Activated CD8-positive, alpha-beta memory T cell treated with anti-CD3 and anti-CD28 coated beads, Interleukin-2, amount 50 U/mL, for 1 hour (primary cell): Measurements from ENCODE around the gene SIRPA.

Source experiments
- DNase-seq: peaks from one replicate; pipeline ENCODE4 v3.0.0-alpha.2; 2020; ENCODE audit errors: extremely low read depth

Gene SIRPA

GRCh38 chr20:1894951-1895673, at the start of gene SIRPA:
Gene SIRPA, plus strand, starts transcription at chr20:1895407. Its CDS starts 41 bp downstream, at chr20:1895448.
- no peak for DNase-seq

GRCh38 chr20:1845701-1846100, 49.5 kb upstream of the SIRPA start:
- DNase-seq, result no peak

GRCh38 chr20:1846341-1846740, 48.9 kb upstream of the SIRPA start:
- DNase-seq, result no peak

- no peak for DNase-seq
Observed at GRCh38 chr20:1846876-1847275, 48.3 kb upstream of the SIRPA start.

GRCh38 chr20:1847780-1848179, 47.4 kb upstream of the SIRPA start:
- no peak for DNase-seq

GRCh38 chr20:1848373-1848772, 46.8 kb upstream of the SIRPA start:
- DNase-seq, result no peak

- no peak for DNase-seq
Observed at GRCh38 chr20:1851396-1851795, 43.8 kb upstream of the SIRPA start.

- DNase-seq, result no peak
Observed at GRCh38 chr20:1853473-1853872, 41.7 kb upstream of the SIRPA start.

GRCh38 chr20:1854246-1854645, 41.0 kb upstream of the SIRPA start:
- no peak for DNase-seq

GRCh38 chr20:1855109-1855508, 40.1 kb upstream of the SIRPA start:
- DNase-seq, result no peak

- no peak for DNase-seq
Observed at GRCh38 chr20:1855690-1856089, 39.5 kb upstream of the SIRPA start.

- DNase-seq, result no peak
Observed at GRCh38 chr20:1856424-1856823, 38.8 kb upstream of the SIRPA start.

GRCh38 chr20:1857466-1857865, 37.7 kb upstream of the SIRPA start:
- no peak for DNase-seq

GRCh38 chr20:1858871-1859270, 36.3 kb upstream of the SIRPA start:
- no peak for DNase-seq

- DNase-seq, result no peak
Observed at GRCh38 chr20:1860446-1860845, 34.8 kb upstream of the SIRPA start.

GRCh38 chr20:1861347-1861976, 33.7 kb upstream of the SIRPA start:
- no peak for DNase-seq

- no peak for DNase-seq
Observed at GRCh38 chr20:1861996-1862662, 33.1 kb upstream of the SIRPA start.

GRCh38 chr20:1862663-1863053, 32.5 kb upstream of the SIRPA start:
- DNase-seq, result no peak

GRCh38 chr20:1863296-1863695, 31.9 kb upstream of the SIRPA start:
- DNase-seq, result no peak

- no peak for DNase-seq
Observed at GRCh38 chr20:1866834-1867233, 28.4 kb upstream of the SIRPA start.

GRCh38 chr20:1867495-1868260, 27.5 kb upstream of the SIRPA start:
- DNase-seq, result no peak

- no peak for DNase-seq
Observed at GRCh38 chr20:1868856-1869255, 26.4 kb upstream of the SIRPA start.
